ENCODE measurements around the gene WBP2NL. TPM values are rescaled to one million over a fixed set of nuclear protein-coding genes. Genes with fewer than 3 reads are reported as not detected.

WBP2NL gene
- total RNA-seq, 1 experiment from 2014 or later = 0.22 TPM

- H3K79me1 ChIP-seq (ENCODE audit: insufficient read depth, low read depth, low read length, poor library complexity, severe bottlenecking) = no peaks in the 10 kb centered on the region
- no CpG with 5 or more reads among the region's 19 CpGs for WGBS (ENCODE audit: extremely low coverage, insufficient read length, low lambda C conversion rate)
- no peaks in the 10 kb centered on the region for H3K27me3 ChIP-seq (ENCODE audit: insufficient read depth, low read length)
- TF ChIP-seq CTCF (conservative IDR thresholded peaks at IDR 0.05) = no peak
- no peak overlapping the region for H3T11ph ChIP-seq (ENCODE audit: low read length)
- no peak overlapping the region for H4K91ac ChIP-seq (ENCODE audit: insufficient read length, low read depth, low read length)
- H3K4me1 Mint-ChIP-seq = peaks cover 30 to 33% of the 10 kb centered on the region in 2 experiments
- no peaks in the 10 kb centered on the region for H3K79me2 ChIP-seq (ENCODE audit: insufficient read depth, low read length)
- H3K4me2 ChIP-seq (ENCODE audit: insufficient read depth, insufficient read length, low read length) = peak overlapping the region; percentile 73
- no peak overlapping the region for H3K23ac ChIP-seq (ENCODE audit: insufficient read length, low read depth, low read length)
- no peak overlapping the region for H2BK12ac ChIP-seq (ENCODE audit: insufficient read length, low read depth, low read length)
- H2AFZ ChIP-seq (ENCODE audit: low read length) = no peak overlapping the region
- H3K36me3 Mint-ChIP-seq (ENCODE audit: insufficient read depth in 1 of 3, low read depth in 3 of 3) = peaks cover 20 to 32% (median 27%) of the 10 kb centered on the region in 3 experiments
- peak; percentile 45 for DNase-seq
- peak overlapping the region; percentile 7 for H3K9ac ChIP-seq (ENCODE audit: extremely low read depth, insufficient read length, low read length)
- no peaks in the 10 kb centered on the region; a peak in 2 of 5 replicates for H3K9me3 Mint-ChIP-seq
- no peaks in the 10 kb centered on the region for H4K20me1 ChIP-seq (ENCODE audit: control insufficient read depth, insufficient read depth, insufficient read length)
- H2BK20ac ChIP-seq (ENCODE audit: low read depth, low read length, poor library complexity, severe bottlenecking) = no peak overlapping the region
- no peak overlapping the region for H3K4ac ChIP-seq (ENCODE audit: low read depth, low read length)
- H3K27ac Mint-ChIP-seq = no peak overlapping the region
- no peak overlapping the region for H3K27ac ChIP-seq (ENCODE audit: insufficient read length, low read depth, low read length)
- no peak overlapping the region for H3K18ac ChIP-seq (ENCODE audit: insufficient read length, low read depth, low read length)
- peaks cover 6% of the 10 kb centered on the region for H3K27me3 Mint-ChIP-seq (ENCODE audit: low read depth)
- H3K14ac ChIP-seq (ENCODE audit: insufficient read depth, low read length) = no peak overlapping the region
- H2BK120ac ChIP-seq (ENCODE audit: low read depth, low read length, poor library complexity, severe bottlenecking) = no peak overlapping the region
- H3K4me3 Mint-ChIP-seq = peak overlapping the region; percentile 74 to 88
- no peak overlapping the region for H4K8ac ChIP-seq (replicated peaks; ENCODE audit: insufficient read length, low read depth, low read length)
- no peak overlapping the region for H2BK15ac ChIP-seq (ENCODE audit: low read depth, low read length)
- H3K23me2 ChIP-seq (ENCODE audit: insufficient read length, low read depth, low read length, poor library complexity, severe bottlenecking) = peaks cover 8% of the 10 kb centered on the region
- H2BK5ac ChIP-seq (ENCODE audit: insufficient read length, low read length) = no peak overlapping the region
- H3K4me1 ChIP-seq (ENCODE audit: insufficient read depth, low read length) = peaks cover 6% of the 10 kb centered on the region; the same call in 1 of the 2 replicates
- no peak overlapping the region for H2AK5ac ChIP-seq (ENCODE audit: insufficient read length, low read length)
- H4K5ac ChIP-seq (ENCODE audit: insufficient read length, low read depth, low read length) = no peak overlapping the region
- no peak overlapping the region for H3K56ac ChIP-seq (ENCODE audit: insufficient read length, low read depth, low read length)
- H3K9me3 ChIP-seq (ENCODE audit: control insufficient read depth, low read depth, low read length) = no peaks in the 10 kb centered on the region
Observed at GRCh38 chr22:42069801-42070516, 71.4 kb downstream of the WBP2NL start.
